Esophagus muscularis mucosa (tissue), 4 donors: ENCODE results near the gene HSPA14.

Experiments
- CTCF ChIP-seq, 3 experiments: fragments of 200-600 bp in 2 of 3; fragments of 450-650 bp in 1 of 3; sonication (generic) in 2 of 3; IDR thresholded peaks; one replicate each; pipeline ENCODE4 v1.5.1; 2017 to 2019; ENCODE audit warnings: antibody characterized with exemption in 3 of 3, mild to moderate bottlenecking in 2 of 3, moderate library complexity in 1 of 3
- EP300 ChIP-seq: sonication (generic); formaldehyde crosslinking; IDR thresholded peaks from one replicate; pipeline ENCODE4 v1.6.1; 2017; ENCODE audit warnings: antibody characterized with exemption
- POLR2A ChIP-seq: fragments of 450-650 bp; IDR thresholded peaks from one replicate; pipeline ENCODE4 v1.6.1; 2017; ENCODE audit warnings: antibody characterized with exemption, moderate library complexity, mild to moderate bottlenecking, low read depth
- POLR2AphosphoS5 ChIP-seq, 2 donors: sonication (generic); formaldehyde crosslinking; IDR thresholded peaks; one replicate each; pipeline ENCODE4 v1.6.1; 2017; ENCODE audit warnings: antibody characterized with exemption in 2 of 2

DNA sequence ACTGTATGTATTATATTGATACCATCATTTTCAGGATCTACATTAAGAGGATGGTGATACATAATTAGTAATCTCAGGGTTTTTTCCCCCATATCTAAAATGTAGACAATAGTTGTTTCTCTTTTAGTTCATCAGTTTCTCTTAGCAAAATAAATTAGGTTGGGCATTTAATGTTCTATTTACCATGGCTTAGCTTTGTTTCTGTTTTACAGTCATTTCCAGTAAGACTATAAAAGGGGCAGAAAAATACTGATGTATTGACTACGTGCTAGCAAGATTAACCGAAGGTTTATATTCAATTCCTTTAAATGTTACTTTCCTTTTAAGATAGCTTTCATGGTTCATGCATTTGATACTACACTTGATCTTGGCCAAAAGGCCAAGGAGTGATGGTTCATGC, 66.8 kb downstream of the HSPA14 start:
- no peak for TF ChIP-seq CTCF (IDR thresholded peaks at IDR 0.05)
- no peak for TF ChIP-seq POLR2A
- no peak for TF ChIP-seq EP300
- no peak for TF ChIP-seq POLR2AphosphoS5 (IDR thresholded peaks at IDR 0.05)
